ENCODE measurements around the gene KIF26B.
A peak's percentile ranks its signal among the peaks of the same experiment; 100 is the strongest.

Gene KIF26B

GRCh38 chr1:245751116-245751515 is 596.3 kb downstream of the KIF26B start:
- no peak for ATAC-seq
- no peak for TF ChIP-seq ZNF70 (CRISPR knock-in tag; IDR thresholded peaks at IDR 0.05)
- no peak for TF ChIP-seq OSR1 (CRISPR knock-in tag; IDR thresholded peaks at IDR 0.05)
- no peak for TF ChIP-seq ESRRG (CRISPR knock-in tag; IDR thresholded peaks at IDR 0.05)
- no peak for TF ChIP-seq CSRNP3 (CRISPR knock-in tag; IDR thresholded peaks at IDR 0.05)
- no peak for TF ChIP-seq POU6F1 (CRISPR knock-in tag; IDR thresholded peaks at IDR 0.05; ENCODE audit: borderline replicate concordance, low read depth)
- TF ChIP-seq RARB (CRISPR knock-in tag; IDR thresholded peaks at IDR 0.05) = no peak
- no peak for TF ChIP-seq SNAI2 (CRISPR knock-in tag; IDR thresholded peaks at IDR 0.05)
- no peak for TF ChIP-seq ISL1 (CRISPR knock-in tag; IDR thresholded peaks at IDR 0.05)
- no peak for TF ChIP-seq TCF4 (CRISPR knock-in tag; IDR thresholded peaks at IDR 0.05; ENCODE audit: borderline replicate concordance)
- TF ChIP-seq ARNTL (CRISPR knock-in tag; IDR thresholded peaks at IDR 0.05; ENCODE audit: borderline replicate concordance, low read depth) = no peak
- no peak for TF ChIP-seq ZC3H10 (CRISPR knock-in tag; IDR thresholded peaks at IDR 0.05)
- TF ChIP-seq TSHZ2 (CRISPR knock-in tag; IDR thresholded peaks at IDR 0.05) = no peak
- TF ChIP-seq PATZ1 (CRISPR knock-in tag; IDR thresholded peaks at IDR 0.05; ENCODE audit: borderline replicate concordance) = no peak
- no peak for TF ChIP-seq ZNF565 (CRISPR knock-in tag; conservative IDR thresholded peaks at IDR 0.05; ENCODE audit: low read depth)
- TF ChIP-seq CSDC2 (CRISPR knock-in tag; IDR thresholded peaks at IDR 0.05) = no peak
- no peak for TF ChIP-seq ZNF8 (CRISPR knock-in tag; IDR thresholded peaks at IDR 0.05)
- no peak for TF ChIP-seq ZFP3 (CRISPR knock-in tag; IDR thresholded peaks at IDR 0.05)

- ATAC-seq = peak; percentile 28
- TF ChIP-seq ESRRG (CRISPR knock-in tag; IDR thresholded peaks at IDR 0.05) (no peak), ZNF565 (CRISPR knock-in tag; conservative IDR thresholded peaks at IDR 0.05; ENCODE audit: low read depth) (no peak), CREB5 (CRISPR knock-in tag; IDR thresholded peaks at IDR 0.05; ENCODE audit: low read depth) (no peak), BACH2 (CRISPR knock-in tag; IDR thresholded peaks at IDR 0.05; ENCODE audit: borderline replicate concordance) (no peak), GLIS3 (CRISPR knock-in tag; IDR thresholded peaks at IDR 0.05) (no peak), ZFP30 (CRISPR knock-in tag; IDR thresholded peaks at IDR 0.05) (no peak), RARB (CRISPR knock-in tag; IDR thresholded peaks at IDR 0.05) (no peak), OSR1 (CRISPR knock-in tag; IDR thresholded peaks at IDR 0.05) (no peak), CSDC2 (CRISPR knock-in tag; IDR thresholded peaks at IDR 0.05) (no peak), TCF4 (CRISPR knock-in tag; IDR thresholded peaks at IDR 0.05; ENCODE audit: borderline replicate concordance) (no peak; the same call in 1 of the 2 replicates), POU6F1 (CRISPR knock-in tag; IDR thresholded peaks at IDR 0.05; ENCODE audit: borderline replicate concordance, low read depth) (no peak), PPARA (CRISPR knock-in tag; IDR thresholded peaks at IDR 0.05; ENCODE audit: borderline replicate concordance) (no peak), ZC3H10 (CRISPR knock-in tag; IDR thresholded peaks at IDR 0.05) (no peak)
Observed at GRCh38 chr1:245751726-245752470, 597.1 kb downstream of the KIF26B start.

Measured in SK-N-SH treated with all-trans-retinoic acid at 6 μM for 48 hours (cell line).